ENCODE measurements around the gene ARMS2.

Gene ARMS2

DNA sequence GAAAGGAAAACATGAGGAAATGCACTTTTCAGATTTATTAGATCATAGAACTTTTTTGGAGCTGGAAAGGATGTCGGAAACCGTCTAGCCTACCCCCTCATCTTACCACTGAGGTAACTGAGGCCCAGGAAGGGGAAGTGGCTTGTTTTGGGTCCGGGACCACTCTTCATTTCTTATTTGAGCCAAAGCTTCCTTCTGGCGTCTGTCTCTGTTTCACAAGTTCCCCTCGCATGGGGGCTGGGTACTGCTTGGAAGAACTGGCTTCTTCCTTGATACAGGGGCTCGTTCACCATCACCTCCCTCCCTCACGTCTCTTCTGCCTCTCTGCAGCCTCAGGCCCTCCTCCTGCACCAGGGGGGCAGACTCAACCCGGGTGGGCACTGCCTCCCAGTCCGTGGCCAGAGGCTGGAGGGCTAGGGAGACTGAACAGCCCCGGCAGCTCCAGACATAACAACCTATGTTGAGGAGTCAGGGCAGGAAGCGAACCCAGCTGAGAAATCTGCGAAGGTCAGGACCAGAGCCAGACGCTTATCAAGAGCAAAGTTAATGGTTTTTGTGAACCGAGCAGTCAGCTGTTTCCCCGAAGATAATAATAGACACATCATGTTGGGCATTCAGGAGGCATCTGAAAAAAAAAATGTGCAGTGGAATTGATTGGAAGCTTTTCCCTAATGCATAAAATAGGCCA, 19.8 kb downstream of the ARMS2 start:
- DNase-seq, result no peak

DNA sequence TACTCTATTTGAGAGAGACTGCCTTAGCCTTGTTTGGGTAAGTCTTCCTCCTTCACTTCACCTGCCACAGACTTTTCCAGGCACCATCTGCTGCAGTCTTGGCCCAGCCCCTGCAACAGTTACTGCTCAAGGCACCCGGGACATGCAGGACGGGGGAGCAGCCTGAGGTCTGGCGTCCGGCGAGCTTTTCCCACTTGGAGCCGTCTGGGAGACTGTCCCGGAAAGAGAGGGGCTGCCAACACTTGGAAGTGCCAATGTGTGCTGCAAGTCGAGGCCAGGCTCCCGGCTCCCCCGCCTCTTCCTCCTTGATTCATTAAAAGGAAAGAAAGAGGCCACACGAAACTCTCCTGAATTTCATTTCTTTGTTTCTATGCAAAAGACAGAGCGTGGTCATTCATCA, 20.6 kb downstream of the ARMS2 start:
- DNase-seq, result no peak

DNA sequence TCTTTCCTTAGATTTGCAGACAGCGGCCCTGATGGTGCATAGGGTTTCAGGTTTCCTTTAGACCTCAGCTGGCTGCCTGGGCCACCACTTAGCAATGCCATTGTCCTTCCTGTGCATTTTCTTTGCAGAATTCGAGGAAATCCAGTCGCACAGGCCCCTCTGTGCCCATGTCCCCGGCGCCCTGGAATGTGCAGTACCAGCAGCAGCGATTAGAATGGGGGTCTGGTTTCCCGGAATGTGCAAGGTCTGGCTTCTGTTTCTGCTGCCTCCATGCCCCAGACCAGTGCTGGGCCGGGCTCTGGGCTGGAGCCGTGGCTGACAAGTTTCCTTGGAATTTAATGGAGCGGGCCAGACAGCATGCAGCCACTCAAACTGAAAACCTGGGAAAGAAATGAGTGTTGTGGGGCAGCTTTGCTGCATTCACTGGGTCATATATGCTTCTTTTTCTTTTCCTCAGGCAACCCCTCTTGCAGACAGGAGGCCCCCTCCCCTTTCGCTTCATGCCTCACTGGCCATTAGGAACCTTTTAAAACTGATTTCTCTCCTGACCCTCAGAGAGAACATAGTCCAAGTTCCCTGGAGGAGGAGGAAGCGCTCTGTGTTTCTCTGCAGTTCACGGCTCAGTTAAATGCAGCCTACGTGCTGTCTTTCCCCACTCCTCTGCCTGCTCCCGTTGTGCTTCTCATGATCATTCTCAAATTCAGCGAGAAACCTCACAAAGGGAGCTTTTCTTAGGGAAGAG, 21.3 kb downstream of the ARMS2 start:
- no peak for DNase-seq

DNA sequence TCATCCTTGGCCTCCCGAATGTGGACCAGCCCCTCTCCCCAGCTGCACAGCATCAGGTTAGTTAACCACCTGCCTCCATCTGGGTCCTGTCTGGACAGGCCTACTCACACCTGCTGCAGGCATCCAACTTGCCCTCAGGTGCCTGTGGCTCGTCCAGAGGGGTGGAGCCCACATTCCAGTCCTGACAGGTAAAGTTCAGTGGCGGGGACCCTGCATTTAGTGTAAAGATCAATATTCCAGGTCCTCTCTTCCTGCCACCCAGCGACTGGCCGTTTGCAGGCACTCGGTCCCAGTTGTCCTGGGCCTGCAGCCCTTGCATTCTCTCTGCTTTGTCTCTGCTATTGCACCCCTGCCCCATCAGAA, 21.9 kb downstream of the ARMS2 start:
- DNase-seq, result no peak

DNA sequence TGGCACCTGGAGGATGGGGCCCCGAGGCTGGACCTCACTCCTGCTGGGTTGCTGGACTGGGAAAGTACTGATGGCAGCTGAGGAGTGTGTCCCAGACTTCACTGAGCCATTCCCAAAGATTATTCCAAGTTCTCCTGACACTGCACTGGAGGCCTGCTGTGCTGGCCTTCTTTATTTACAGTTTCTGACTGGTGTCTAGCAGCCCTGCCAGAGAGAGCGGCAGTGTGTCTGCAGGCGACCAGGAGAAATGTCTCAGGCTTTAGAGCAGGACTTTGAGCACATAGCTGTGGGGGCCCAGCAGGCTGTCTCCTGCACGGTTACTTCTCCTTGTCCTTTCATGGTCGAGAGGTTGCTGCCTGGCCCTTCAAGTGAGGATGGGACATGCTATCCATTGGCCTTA, 23.0 kb downstream of the ARMS2 start:
- DNase-seq, result no peak

DNA sequence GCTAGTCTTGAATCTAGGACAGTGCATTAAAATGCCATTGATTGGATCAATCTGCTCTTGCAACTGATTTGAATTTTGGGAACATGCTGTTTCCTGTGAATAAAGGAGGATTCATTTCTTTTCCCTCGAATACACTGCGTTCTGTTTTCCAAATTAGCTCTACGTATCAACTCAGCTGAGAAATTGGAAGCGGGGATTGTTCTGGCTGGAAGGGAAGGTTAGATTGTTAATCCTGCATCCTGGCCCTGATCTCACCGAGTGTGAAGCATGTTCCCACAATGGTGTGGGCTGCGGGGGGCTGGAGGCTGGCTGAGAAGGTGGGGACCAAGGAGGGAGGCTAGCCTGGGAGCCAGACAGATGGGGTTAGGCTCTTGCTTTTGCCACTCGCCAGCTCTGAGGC, 24.5 kb downstream of the ARMS2 start:
- DNase-seq, result no peak

DNA sequence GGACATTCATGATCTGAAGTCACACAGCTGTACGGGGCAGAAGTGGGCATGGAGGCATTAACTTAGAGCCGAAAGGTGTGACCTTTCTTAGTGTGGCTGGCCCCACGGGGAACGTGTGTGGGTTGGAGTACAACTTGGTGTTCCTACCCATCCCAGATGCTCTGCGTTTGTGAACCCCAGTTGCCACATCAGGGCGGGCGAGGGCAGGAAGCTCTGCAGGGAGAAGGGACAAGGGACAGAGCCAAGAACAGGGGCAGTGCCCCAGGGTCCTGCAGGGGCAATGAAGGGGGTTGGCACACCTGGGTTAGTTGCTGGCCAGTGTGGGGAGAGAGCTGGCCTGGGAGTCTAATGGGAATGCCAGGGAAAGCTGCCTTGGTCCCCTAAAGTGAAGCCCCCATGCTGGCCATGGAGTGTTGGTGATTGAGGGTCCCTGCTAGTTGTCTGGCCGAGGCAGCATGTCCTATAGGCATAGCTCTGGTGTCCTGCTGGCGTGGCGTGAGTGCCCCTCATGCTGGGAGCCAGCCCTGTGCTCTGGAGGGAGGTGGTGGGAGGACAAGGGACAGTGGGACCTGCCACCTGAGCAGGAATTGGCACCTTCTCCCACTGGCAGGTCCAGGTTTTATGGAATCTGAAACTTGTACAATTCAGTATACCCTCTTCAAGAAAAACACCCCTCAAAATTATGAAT, 25.8 kb downstream of the ARMS2 start:
- DNase-seq, result no peak

DNA sequence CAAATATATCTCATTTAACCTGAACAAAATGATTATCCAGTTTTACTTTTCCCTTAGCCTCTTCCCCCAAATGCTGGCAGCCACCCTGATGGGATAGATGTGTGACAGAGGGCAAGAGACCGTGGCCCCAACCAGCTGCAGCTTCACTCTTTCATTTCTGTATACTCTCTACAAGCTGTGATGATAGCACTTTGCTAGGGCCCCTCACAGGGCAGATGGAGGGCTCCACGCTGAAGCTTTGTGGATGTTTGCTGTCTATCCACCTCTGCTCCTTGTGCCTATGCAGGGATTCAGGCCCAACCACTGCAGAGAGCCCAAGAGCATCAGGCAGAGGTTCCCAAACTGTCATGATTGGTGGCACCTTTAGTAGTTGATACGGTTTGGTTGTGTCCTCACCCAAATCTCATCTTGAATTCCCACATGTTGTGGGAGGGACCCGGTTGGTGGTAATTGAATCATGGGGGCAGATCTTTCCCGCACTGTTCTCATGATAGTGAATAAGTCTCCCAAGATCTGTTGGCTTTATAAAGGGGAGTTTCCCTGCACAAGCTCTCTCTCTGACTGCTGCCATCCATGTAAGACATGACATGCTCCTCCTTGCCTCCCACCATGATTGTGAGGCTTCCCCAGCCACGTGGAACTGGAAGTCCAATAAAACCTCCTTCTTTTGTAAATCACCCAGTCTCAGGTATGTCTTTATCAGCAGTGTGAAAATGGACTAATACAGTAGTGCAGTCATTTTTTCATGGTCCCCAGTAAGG, 27.0 kb downstream of the ARMS2 start:
- no peak for DNase-seq

DNA sequence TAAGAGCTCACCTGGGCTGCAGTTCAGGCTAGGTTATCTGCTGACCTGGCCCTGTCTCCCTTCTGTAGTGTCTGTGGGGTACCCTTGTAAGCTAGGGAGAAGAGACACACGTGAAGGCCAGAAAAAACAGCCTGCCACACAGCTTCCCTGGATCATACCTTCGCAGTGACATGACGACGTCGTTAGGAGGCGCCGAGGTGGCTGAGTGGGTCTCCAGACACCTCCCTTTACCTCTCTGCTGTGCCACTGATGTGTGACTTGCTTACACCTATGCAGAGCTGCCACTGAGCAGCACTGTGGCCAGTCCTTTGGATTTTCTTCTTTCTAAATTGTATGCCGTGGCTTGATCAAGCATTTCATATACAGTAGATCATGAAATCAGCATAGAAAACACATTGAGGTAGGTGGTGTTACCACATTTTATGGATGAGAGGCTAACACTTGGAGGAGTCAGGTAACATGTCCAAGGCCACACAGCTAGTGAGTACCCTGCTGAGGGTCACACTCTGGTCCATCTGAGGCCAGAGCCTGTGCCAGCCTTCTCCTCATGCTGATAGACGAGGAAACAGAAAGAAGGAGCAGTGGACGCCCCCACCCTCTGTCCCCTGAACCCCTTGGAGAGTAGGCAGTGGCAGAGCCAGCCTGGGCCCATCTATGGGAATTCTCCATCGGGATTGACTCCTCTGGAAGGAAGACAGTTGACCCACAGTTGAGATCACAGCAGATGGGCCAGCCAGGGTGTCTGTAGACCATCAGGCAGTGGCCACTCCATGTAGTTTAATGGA, 30.0 kb downstream of the ARMS2 start:
- DNase-seq, result no peak

DNA sequence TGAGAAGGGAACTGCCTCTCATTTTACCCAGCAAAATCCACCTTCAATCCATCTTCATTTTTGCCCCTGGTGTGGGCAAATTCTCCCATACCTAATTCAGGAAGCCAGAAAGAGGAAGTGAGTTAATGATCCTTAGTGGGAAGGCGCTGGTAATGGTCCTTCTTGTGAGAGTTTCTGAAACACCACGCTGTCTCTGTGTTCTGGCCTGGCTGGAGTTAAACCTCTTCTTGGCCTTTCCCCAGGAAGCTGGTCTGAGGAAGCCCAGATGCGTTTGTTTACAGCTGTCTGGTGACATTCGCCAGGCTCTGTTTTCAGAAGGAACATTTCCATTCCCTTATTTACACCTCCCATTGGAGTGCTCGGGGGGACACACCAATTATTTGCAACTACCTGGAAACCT, 31.2 kb downstream of the ARMS2 start:
- no peak for DNase-seq

DNA sequence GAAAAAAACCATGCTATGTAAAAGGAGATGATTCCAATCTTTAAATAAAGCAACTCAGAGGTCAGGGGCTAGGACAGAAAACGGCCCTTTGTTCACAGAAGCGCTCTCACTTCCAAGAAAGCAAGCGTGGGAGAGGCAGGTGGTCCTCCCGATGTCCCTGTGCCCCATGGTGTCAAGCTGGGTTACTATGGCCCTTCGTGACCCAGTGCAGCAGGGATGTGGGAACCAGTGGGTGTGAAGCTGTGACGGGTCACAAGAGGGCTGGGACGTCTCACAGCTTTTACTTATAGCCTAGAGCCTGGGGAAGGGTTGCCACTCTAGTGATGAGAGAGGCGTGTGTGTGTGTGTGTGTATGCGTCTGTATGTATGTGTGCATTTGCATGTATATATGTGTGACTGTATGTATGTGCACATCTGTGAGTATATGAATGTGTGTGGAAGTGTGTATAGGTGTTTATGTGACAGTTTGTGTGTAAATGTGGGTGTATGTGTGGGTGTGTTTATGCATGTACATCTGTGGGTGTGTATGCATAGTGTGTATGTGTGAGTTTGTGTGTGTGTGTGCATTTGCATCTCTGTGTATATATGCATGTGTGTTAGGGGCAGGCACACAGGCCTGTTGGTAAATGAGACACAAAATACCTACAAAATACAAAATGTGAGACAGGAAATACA, 32.1 kb downstream of the ARMS2 start:
- DNase-seq, result no peak

DNA sequence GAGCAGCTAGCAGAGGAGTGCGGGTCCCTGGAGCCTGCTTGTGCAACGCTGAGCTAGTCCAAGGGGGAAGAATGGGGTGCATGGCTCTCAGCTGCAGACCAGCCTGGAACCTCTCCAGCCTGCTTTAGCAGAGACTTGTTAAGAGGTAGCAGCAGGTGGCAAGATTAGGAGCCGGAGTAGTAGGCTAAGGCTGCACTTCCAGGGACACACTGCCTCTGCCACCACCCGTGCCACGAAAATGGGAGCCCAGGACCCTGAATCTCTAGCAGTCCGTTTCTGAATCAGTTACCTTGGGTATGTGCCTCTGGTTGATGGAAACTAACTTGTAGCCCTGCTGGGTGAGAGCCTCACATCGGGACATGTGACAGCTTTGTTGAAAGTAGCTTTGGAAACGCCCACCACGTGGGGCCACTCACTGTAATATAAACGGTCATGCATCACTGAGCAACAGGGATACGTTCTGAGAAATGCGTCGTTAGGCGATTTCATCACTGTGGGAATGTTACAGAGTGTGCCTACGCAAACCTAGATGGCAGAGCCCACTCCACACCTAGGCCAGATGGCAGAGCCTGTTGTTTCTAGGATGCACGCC, 32.8 kb downstream of the ARMS2 start:
- DNase-seq, result no peak

DNA sequence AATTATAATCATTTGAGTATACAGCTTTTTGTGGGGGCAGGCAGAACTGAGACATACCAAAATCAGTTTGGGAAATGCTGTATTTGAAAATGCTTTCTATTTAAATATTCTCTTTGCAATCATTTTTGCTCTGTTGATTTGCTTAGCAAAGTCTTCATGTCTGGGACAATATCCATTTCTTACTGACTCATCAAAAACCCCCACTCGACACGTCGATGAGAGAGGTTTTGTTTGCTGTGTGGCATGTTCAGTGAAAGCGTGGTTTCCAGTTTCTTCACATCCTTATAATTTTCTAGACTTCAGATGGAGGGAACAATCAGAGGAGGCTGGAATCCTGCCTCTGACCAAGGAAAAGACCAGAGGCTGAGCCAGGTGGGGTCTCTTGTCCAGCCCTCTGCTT, 35.8 kb downstream of the ARMS2 start:
- DNase-seq, result no peak

DNA sequence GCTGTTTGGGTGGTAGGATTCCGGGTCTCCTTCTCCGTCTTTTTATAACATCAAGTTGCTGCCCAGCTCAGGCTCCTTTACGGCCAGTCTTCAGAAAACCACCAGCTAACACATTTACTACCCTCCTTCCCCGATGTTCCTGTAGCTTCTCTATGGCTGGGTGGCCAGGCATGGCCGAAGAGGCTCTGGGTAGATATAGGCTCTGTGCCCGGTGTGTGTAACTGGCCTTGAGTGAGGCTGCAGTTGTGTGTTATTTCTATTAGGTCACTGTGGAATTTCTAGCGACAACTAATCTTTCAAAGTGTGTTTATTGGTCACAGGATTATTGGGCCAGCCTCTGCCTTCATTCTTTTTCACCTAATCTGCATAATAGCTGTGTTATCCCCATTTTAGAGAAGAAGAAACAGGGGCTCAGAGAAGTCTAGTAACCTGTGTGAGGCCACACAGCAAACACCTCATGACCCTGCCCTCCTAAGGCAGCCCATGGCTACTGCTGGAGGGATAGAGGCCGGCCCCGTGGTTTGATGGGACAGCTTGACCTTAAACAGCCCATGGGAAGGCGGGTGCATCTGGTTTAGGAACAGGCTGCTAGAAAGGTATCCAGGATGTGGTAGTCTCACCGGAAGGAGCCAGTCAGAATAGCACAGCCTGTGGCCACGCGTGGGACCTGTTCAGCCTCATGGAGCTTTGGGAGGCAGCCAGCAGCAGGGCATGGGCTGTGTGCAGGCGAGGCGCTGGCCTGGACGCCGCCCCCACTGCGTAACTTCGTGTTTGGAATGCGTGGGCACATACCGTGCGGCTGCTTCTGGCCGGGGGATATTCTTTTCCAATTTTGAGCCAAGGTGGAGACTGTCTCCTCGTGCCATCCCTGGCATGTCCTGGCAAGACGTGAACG, 36.6 kb downstream of the ARMS2 start:
- no peak for DNase-seq

DNA sequence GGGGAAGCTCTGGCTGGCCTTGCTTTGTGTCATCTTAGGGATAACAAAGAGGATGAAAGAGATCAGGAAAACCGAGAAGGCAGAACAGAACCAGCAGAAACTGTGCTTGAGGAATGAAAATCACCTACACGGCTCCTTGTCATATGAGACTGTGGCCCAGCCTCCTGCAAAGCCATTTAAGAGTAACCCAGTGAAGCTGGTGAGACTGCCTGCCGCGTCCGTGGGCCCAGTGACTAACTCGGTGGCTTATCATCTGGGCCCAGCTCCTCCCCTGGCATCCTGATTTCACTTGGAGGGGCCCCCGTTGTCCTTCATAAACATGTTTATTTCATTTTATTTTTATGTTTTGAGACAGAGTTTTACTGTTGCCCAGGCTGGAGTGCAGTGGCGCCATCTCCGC, 37.6 kb downstream of the ARMS2 start:
- DNase-seq, result no peak

DNA sequence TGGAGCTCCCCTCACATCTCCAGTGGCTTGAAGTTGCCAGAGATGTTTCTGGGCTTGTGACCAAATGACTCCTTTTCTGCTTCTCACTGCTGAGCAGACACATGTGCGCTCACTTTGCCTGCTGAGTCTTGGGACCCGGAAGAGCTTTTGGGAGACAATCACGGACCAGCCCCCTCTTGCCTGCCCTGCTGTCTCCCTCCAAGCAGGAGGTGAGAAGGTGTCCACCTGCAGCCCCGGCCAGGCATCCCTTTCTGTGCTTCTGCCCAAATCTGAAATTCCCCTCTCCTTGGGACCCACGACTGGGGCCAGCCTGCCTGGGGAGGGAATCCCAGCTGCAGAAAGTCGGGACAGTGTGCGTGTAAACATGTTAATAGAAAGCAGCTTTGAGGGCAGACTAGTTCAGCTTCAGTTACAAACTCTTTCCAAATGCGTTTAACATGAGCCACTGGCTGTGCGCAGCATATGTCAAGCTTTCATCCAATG, 38.6 kb downstream of the ARMS2 start:
- no peak for DNase-seq

DNA sequence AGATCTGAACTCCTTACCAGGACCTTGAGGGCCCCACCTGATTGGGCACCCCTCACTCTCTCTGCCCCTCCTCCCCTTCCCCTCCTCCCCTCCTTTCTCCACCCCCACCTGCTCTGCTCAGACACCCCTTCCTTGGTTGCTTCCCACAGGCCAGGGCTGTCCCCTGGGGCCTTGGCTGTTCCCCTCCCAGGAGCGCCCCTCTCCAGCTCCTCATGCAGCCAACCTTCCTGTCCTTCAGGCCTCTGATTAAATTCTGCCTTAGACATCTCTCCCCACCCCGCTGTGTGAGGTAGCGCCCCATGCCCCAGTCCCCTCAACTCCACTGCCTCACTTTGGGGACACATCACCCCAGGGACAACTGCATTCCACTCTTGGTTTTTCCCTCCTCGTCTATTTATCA, 39.3 kb downstream of the ARMS2 start:
- no peak for DNase-seq

DNA sequence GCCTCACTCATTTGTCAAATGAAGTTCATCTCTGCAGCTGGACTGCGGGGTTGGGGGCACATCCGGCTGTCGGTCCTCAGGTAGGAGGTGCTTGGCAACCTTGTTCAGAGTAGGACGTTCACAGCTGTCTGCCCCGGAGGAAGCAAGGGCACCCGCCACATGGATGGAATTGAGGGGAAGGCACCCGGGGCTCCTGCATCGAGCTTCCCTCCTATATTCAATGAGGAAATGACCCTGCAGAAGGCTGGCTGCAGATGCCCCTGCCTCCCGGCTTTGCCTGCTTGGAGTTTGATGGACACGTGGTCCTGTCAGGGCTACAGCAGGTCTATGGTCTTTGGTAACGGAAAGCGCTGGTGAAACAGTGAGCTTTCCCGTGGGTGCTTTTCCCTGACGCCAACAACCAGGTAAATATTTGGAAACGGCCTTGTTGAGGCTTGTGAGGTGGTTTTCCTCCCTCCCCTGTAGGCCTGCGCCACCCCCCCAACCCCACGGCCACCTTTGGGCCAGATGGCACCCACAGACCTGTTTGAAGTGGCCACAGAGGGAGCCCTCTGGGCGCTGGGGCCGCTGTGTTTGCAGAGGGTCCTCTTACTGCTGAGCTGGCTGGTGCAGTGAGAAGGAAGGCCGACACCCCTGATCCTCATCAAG, 39.8 kb downstream of the ARMS2 start:
- DNase-seq, result no peak

DNA sequence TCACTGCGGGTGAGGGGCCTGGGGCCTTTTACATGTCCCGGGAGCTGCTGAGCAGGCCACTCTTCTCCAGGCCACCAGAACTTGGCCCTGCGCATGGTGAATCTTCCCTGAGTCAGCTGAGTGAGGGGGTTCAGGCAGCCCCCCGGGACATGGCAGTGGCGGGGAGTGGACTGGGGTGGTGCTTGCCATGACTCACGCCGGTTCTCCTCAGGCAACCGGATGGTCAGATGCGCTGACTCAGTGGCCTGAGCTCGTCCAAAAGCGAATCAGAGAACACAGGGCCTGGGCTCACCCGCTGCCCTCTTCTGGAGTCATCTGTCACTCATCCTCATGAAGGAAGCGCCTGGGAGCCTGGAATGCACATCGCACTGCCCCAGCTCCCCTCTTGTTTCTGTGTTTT, 40.4 kb downstream of the ARMS2 start:
- DNase-seq, result no peak
